ENCODE data around the gene CA4.
"Not testable (repeated sequence)": the region's sequence is repeated elsewhere in the genome, so short reads cannot be mapped to it uniquely, and the experiment has no call there.

The CA4 gene

DNA sequence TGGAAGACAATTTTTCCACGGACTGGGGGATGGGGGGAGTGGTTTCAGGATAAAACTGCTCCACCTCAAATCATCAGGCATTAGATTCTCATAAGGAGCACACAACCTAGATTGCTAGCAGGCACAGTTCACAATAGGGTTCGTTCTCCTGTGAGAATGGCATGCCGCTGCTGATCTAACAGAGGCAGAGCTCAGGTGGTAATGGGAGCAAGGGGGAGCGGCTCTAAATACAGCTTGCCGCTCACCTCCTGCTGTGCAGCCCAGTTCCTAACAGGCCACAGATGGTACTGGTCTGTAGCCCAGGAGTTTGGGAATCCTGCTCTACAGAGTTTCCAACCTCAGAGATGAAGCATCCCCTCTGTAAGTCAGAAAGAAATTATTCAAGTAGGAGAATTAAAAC, 27.0 kb downstream of the CA4 start:
- not testable (repeated sequence) for DNase-seq

DNA sequence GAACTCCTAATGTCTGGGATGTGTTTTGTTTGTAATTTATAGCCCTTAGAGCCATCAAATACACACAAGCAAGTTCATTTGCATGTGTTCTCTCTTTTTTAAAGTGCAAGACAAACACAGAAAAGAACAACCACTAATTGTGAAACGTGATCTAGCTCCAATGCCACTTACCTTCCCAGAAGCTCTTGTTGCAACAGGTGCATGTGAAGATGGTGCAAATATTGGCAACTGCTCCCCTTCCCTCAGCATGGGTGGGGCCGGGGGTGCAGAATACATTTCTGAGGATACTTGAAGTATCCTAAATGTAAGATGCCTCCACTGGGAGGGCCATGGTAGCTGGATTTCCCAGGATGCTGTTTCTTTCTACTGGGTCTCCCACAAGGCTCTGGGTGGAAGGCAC, 28.4 kb downstream of the CA4 start:
- DNase-seq: not testable (repeated sequence)

GRCh38 chr17:60180380-60180779, 30.6 kb downstream of the CA4 start:
- DNase-seq: not testable (repeated sequence)

DNA sequence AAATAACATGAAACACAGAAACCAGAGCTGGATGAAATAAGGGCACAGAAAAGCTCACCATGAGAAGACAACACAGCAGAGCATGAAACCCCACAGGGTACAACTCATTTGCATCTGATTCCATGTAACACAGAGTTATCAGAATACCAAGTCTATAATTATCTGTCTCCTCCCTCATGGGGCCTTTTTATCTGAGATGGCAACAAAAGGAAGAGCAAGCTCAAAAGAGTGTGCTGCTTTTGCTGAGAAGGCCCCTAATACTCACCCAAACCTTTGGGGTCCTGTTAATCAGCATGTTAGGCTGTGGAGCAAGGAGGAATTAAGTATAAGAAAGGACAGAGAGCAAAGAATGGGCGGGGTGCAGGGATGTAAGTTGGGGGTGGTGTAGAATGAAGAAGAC, 36.6 kb downstream of the CA4 start:
- not testable (repeated sequence) for DNase-seq

DNA sequence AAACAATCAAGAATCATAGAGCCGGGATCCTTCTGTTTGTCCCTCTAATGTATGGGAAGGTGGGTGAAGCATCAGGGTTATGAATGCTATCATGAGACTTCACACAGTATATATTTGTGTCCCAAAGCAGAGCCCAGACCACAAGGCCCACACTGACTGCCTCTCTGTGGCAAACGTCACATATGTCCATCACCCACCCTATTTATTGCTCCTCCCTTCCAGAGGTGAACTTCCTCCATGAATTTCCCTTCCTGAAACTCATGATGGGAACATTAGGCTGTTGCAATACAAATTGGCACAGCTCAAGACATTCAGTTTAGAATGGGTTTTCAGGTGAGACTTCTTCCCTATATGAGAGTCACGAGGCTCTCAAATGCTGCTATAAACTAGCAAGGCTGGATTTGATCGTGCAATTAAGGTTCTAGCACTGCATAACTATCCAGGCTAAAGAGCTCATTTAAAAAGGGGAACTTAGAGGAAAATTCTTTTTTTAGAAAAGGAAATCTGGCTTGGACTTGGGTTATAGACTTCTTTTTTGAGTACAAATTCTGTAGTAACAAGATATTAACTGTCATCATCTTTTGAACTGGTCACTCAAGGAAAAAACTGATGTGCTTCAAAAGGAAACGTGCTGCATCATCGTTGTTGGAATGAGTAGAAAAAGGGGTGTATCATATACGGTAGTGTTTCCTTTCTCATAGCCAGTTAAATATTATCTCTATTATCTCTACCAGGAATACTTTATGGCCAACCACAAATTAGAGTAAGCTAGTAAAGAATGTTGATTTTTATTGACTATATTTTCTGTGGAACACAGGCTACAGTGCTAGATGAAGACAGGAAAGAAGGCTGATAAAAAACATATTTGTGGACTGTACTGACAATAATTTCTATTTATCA, 37.3 kb downstream of the CA4 start:
- DNase-seq: not testable (repeated sequence)

- DNase-seq: no peak
Observed at GRCh38 chr17:60188759-60189158, 39.0 kb downstream of the CA4 start.

GRCh38 chr17:60190032-60190431, 40.3 kb downstream of the CA4 start:
- DNase-seq: not testable (repeated sequence)

DNA sequence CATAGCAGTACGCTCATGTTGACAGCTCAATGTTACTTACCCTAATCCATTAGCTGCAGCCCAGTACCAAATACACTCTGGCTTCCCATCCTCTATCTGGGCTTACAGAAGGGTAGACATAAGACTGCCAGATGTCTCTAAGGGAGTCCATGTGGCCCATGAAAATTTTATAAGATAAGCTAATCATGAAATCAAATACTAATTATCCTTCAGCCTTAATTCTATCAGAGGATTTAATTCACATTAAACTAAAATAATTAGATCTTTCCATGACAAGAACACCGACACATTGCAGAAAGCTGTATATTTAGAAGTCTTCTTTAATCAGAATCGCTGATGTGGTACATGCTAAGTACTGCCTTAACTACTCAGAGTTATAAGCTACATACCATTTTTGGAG, 43.3 kb downstream of the CA4 start:
- DNase-seq: not testable (repeated sequence)

DNA sequence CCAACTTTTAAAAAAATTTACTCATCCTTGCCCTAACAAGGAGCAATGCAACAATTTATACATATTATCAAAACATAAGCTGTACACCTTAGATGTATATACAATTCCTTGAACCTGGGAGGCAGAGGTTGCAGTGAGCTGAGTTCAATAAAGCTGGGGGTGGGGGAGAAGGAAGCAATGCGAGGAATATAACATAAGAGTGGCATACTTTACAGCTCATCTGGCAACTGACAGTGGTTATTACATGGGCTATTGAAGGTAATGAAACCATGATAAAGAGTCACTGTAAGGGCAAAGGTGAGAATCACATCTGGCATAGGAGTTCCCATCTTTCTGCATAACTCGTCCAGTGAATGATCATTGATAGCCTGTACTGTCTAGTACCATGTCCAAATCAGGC, 43.7 kb downstream of the CA4 start:
- no peak for DNase-seq

DNA sequence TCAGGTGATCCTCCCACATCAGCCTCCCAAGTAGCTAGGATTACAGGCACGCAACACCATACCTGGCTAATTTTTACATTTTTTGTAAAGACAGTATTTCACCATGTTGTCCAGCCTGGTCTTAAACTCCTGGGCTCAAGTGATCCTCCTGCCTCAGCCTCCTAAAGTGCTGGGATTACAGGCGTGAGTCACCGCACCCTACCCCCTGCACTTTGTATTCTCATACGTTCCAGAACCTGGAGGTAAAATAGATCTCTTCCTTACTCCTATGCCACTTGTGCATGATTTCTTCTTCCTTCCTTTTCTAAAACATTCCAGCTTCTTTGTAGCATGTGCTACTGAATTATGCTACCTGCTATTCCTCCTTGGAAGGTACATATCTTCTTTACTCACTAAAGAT, 44.4 kb downstream of the CA4 start:
- not testable (repeated sequence) for DNase-seq

DNA sequence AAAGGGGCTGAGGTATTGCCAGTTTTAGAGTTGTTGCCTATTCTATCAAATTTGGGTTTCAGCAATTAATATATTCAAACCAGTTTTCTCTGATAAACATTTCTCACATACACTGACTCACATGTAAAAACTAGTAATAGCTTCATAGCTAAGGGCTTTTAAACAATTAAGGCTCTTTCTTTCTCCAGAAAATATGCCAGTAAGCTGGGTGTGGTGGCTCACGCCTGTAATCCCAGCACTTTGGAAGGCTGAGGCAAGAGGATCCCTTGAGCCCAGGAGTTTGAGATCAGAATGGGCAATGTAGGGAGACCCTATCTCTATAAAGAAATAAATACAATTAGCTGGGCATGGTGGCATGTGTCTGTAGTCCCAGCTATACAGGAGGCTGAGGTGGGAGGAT, 48.9 kb downstream of the CA4 start:
- not testable (repeated sequence) for DNase-seq

DNA sequence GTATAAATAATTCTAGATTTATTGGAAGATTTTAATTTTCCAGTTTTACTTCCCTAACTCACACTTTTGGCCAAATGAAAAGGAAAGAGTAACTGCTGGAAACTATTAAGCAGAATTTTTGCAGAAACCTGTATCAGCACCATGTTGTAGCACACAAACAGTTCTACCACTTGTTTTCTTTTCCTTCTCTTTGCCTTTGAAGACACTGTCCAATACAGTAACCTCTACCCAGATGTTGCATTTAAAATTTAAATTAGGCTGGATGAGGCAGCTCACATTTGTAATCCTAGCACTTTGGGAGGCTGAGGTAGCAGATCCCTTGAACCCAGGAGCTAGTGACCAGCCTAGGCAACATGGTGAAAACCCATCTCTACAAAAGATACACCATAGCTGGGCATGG, 56.0 kb downstream of the CA4 start:
- not testable (repeated sequence) for DNase-seq

GRCh38 chr17:60208302-60208701, 58.5 kb downstream of the CA4 start:
- not testable (repeated sequence) for DNase-seq

Measured in CD4-positive, alpha-beta T cell treated with Interleukin-1 beta for 1 hour (primary cell).